Stimulated activated CD4-positive, alpha-beta T cell treated with anti-CD3 and anti-CD28 coated beads, Interleukin-12 subunit alpha, Interleukin-12 subunit beta, amount 100 ng/mL, for 4 hours (primary cell): ENCODE data around the gene PEX10.

ENCODE experiments used
- DNase-seq: peaks from one replicate; pipeline ENCODE4 v3.0.0-alpha.2; 2020

PEX10 gene

DNA sequence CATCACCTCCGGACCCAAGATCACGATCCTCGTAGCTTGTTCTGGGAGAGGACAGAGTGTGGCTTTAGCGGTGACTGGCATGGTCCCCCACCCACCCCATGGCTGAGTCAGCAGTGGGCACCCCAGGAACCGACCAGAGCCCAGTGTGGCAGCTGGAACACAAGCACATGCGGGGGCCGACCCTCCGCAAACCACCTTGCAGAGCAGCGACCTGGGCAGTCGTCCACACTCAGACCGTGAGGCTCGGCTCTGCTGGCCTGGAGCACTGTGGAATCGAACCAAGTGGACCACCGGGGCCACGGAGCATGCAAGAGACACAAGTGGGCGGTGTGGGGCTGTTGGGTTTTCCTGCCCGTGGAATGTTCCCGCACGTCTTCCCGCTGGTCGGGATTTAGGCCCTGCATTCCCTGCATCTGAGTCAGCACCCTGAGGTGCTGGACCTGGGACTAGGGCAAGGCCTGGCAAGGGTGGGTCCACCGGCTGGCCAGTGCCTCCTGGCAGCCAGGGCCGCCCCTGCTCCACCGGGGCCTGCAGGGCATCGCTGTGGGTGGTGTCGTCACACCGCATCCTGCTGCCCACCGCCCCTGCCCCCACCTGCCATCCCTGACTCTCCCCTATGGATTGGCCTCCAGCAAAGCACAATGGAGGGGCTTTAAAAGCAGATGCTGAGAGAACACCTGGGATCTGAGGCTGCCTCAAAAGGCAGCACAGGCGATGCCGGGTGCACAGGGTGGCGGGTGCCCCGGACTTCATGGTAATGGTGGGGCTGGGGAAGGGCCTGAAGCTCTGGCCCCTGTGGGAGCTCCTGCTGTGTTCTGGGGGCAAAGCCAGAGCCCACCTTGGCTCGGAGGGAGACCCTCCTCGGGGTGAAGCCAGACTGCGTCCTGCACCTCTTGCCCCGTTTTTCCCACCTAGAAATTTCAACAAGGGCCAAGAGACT lies 39.5 kb downstream of the PEX10 start:
- DNase-seq, result no peak

GRCh38 chr1:2368053-2368744 lies 44.2 kb downstream of the PEX10 start:
- DNase-seq, result no peak

DNA sequence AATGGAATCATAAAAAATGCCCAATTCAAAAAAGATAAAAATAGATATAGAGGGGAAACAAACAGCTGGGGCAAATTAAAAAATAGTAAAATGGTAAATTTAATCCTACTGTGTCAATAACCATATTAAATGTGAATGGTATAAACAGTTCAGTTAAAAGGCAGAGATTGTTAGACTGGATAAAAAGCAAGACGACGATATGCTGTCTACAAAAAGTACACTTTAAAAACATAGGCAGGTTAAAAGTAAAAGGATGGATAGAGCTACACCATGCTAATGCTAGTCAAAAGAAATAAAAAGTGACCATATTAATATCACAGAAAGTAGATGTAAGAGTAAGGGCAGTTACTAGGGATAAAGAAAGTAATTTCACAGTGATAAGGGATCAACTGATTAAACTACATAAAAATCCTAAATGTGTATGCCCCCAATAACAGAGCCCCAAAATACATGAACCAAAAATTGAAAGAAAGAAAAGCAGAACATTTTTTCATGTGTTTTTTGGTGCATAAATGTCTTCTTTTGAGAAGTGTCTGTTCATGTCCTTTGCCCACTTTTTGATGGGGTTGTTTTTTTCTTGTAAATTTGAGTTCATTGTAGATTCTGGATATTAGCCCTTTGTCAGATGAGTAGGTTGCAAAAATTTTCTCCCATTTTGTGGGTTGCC lies 48.4 kb downstream of the PEX10 start:
- DNase-seq, result no peak

GRCh38 chr1:2360588-2361364 lies 51.6 kb downstream of the PEX10 start:
- DNase-seq, result no peak

- DNase-seq, result no peak
These were observed 53.4 kb downstream of the PEX10 start for GRCh38 chr1:2358651-2359640.

DNA sequence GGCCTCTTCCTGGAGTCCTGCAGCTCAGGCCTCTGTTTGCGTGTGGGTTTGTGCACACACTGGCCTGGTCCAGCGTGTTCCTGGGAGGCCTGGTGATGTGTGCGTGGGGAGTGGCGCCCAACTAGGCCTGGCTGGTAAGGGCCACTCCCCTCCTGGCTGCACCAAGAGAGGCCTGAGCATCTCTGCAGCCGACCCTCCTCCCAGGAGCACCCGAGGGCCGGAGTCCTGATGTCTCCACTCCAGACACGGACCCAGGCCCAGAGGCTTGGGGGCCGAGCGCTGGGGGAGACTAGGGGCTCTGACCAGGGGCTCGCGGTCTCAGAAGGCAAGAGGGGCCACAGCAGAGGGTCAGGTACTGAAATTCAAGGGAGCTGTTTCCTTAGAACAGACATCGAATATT lies 54.3 kb downstream of the PEX10 start:
- DNase-seq, result no peak

GRCh38 chr1:2356911-2357845 lies 55.2 kb downstream of the PEX10 start:
- DNase-seq, result no peak

GRCh38 chr1:2356401-2356800 lies 56.0 kb downstream of the PEX10 start:
- no peak for DNase-seq

GRCh38 chr1:2355373-2356261 lies 56.7 kb downstream of the PEX10 start:
- no peak for DNase-seq

DNA sequence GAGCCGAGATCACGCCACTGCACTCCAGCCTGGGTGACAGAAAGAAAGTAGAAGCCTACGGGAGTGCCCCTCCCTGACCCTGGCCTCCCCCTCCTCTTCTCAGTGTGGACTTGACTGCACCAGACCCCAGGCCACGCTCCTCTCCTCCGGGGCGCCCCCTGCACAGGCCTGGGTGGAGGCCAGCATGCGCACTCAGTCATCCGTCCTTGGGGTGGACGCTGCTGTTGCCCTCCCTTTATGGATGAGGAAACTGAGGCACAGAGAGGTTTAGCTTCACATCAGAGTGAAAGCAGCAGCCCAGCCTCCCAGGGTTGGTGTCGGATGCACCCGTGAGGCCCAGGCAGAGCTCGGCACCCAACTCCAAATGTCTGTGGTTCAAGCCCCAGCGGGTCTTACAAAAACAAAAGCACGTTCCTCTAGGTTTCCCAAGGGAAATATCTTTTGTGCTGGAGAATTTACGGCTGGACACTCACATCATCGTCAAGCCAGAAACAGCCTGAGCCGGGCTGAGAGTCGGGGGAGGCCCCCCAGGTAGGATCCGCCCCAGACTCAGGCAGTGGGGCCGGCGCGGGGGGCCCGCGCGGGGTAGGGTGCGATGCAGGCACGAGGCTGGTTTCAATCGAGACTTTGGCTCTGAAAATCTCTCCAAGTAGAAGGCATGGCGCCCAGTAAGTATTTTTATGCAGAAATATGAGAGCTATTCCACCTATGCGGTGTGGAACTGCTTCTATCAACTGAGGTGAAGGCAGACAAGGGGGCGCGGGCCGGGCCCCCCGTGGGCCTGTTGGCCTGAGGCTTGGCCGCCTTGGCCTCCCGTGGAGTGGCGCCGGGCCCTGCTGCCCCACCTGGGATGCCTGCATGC lies 57.6 kb downstream of the PEX10 start:
- DNase-seq, result no peak
